SK-N-SH treated with all-trans-retinoic acid at 6 μM for 48 hours (cell line): ENCODE results near the gene ACSM2A.
"Not testable (repeated sequence)": the region's sequence is repeated elsewhere in the genome, so short reads cannot be mapped to it uniquely, and the experiment has no call there.

Source experiments
- OSR1 ChIP-seq: fragments of 250-450 bp; sonication (Bioruptor Pico); IDR thresholded peaks from 2 replicates; pipeline ENCODE4 v1.8.0; 2022; ENCODE audit warnings: moderate library complexity, mild to moderate bottlenecking, inconsistent platforms
- PATZ1 ChIP-seq: fragments of 250-450 bp; sonication (Bioruptor Pico); IDR thresholded peaks from 2 replicates; pipeline ENCODE4 v1.8.0; 2020; ENCODE audit warnings: mild to moderate bottlenecking, moderate library complexity, borderline replicate concordance
- POU6F1 ChIP-seq: fragments of 250-450 bp; sonication (Bioruptor Pico); IDR thresholded peaks from 2 replicates; pipeline ENCODE4 v1.8.0; 2021; ENCODE audit warnings: low read depth, mild to moderate bottlenecking, moderate library complexity, borderline replicate concordance
- ZNF70 ChIP-seq: fragments of 450-650 bp; formaldehyde crosslinking; IDR thresholded peaks from 2 replicates; pipeline ENCODE4 v1.5.0; 2020; ENCODE audit warnings: mild to moderate bottlenecking, moderate library complexity
- ZNF8 ChIP-seq: fragments of 450-650 bp; formaldehyde crosslinking; IDR thresholded peaks from 2 replicates; pipeline ENCODE4 v1.5.0; 2020; ENCODE audit warnings: mild to moderate bottlenecking, moderate library complexity

GRCh38 chr16:20469930-20470329 is 18.6 kb downstream of the ACSM2A start:
- TF ChIP-seq ZNF8, ZNF70, OSR1, PATZ1, POU6F1 (CRISPR knock-in tag): not testable (repeated sequence)
